ENCODE results near the gene DNMT1. TPM values are rescaled to one million over a fixed set of nuclear protein-coding genes. Genes with fewer than 3 reads are reported as not detected.
A peak's percentile ranks its signal among the peaks of the same experiment; 100 is the strongest.

DNMT1 gene
- total and polyA plus RNA-seq, 3 donors from 2014 or later = 96.5 to 145 (median 103) TPM

DNA sequence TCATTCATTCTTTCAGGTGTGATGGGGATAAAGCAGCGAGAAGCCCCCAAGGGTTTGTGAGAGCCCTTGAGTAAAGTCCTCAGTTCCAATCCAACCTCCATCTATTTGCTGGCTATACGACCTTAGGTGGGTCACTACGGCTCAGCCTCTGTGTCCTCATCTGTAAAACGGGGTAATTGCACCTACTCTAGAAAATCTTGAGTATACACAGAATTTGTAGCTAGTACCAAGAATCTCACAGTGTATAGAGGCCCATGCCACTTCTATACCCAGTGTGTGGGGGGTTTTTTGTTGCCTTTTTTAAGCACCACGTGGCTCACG is 406 bp upstream of the DNMT1 start:
- TF ChIP-seq, protein P1, sequence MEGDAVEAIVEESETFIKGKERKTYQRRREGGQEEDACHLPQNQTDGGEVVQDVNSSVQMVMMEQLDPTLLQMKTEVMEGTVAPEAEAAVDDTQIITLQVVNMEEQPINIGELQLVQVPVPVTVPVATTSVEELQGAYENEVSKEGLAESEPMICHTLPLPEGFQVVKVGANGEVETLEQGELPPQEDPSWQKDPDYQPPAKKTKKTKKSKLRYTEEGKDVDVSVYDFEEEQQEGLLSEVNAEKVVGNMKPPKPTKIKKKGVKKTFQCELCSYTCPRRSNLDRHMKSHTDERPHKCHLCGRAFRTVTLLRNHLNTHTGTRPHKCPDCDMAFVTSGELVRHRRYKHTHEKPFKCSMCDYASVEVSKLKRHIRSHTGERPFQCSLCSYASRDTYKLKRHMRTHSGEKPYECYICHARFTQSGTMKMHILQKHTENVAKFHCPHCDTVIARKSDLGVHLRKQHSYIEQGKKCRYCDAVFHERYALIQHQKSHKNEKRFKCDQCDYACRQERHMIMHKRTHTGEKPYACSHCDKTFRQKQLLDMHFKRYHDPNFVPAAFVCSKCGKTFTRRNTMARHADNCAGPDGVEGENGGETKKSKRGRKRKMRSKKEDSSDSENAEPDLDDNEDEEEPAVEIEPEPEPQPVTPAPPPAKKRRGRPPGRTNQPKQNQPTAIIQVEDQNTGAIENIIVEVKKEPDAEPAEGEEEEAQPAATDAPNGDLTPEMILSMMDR (IDR thresholded peaks at IDR 0.05) = no peak
- no peak for TF ChIP-seq POLR2A (IDR thresholded peaks at IDR 0.05)
- Histone ChIP-seq H3K27me3 (no peaks in the 10 kb centered on the region), H3K9me3 (no peaks in the 10 kb centered on the region), H3K27ac (peak overlapping the region in 1 of 2 donors; percentile 89), H3K4me3 (peak overlapping the region; percentile 89 to 91), H3K36me3 (ENCODE audit: low read depth, missing control alignments) (no peaks in the 10 kb centered on the region), H3K4me1 (peaks cover 6% of the 10 kb centered on the region)
- WGBS, 2 donors = 9 to 27% methylated on average over 6 of the region's 6 CpGs
- DNase-seq = no peak
- intact Hi-C loops (cut with DNase I; ENCODE audit: low total_unique reads) = no loop called here

DNA sequence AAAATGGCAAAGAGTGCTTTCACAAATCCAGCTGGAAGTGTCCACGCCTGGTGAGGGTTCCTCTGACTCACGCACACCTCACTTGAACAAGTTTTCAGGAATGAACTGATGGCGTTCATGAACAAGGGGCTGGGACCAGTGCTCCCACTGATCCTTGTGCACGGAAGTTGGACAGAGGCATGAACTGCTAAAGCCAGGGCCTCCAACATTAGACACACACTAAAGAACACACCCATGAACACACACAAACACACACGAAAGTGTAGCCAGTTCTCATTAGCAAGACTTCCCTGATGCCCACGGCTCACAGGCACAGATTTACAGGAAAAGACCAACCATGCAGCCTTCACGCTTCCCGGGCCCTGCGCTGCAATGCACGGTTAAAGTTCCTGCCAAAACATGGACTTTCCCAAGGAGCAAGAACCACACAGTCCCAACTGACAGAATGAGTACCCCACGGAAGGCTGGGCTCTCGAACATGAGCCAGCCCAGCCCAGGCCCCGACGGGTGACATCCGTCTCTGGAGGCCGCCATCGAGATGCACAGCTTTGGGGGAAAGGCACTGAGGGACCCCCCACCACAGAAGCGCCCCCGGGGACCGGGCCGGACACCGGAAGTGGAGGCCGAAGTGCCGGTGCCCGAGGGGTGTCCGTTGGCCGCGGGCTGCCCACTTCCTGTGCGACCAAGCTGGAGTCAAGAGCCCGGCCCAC is 808 bp downstream of the DNMT1 start:
- Histone ChIP-seq H3K4me3 (peak overlapping the region; percentile 89 to 91), H3K4me1 (peaks cover 6% of the 10 kb centered on the region), H3K27me3 (no peaks in the 10 kb centered on the region), H3K9me3 (no peaks in the 10 kb centered on the region), H3K27ac (peak overlapping the region; percentile 86 to 89), H3K36me3 (ENCODE audit: low read depth, missing control alignments) (no peaks in the 10 kb centered on the region)
- intact Hi-C loops (cut with DNase I; ENCODE audit: low total_unique reads) = no loop called here
- DNase-seq = peak; percentile 17
- WGBS, 2 donors = 0% methylated on average over 7 to 22 of the region's 30 CpGs
- TF ChIP-seq POLR2A (IDR thresholded peaks at IDR 0.05) = no peak
- TF ChIP-seq, protein P1 (IDR thresholded peaks at IDR 0.05) = no peak

DNA sequence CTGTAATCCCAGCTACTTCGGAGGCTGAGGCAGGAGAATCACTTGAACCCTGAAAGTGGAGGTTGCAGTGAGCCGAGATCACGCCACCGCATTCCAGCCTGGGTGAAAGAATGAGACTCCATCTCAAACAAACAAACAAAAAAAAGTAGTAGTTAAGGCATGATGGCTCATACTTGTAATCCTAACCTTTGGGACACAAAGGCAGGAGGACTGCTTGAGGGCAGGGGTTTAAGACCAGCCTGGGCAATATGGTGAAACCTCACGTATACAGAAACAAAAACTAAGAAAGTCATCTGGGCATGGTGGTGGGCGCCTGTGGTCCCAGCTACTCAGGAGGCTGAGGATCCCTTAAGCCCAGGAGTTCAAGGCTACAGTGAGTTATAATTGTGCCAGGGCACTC is 1.8 kb downstream of the DNMT1 start:
- no peaks in the 10 kb centered on the region for H3K27me3 ChIP-seq
- 84 to 89% methylated on average over 6 of the region's 6 CpGs for WGBS, 2 donors
- H3K36me3 ChIP-seq (ENCODE audit: low read depth, missing control alignments) = no peaks in the 10 kb centered on the region
- peaks cover 6% of the 10 kb centered on the region for H3K4me1 ChIP-seq
- H3K27ac ChIP-seq = no peak overlapping the region
- no peaks in the 10 kb centered on the region for H3K9me3 ChIP-seq
- no peak for DNase-seq
- intact Hi-C loops (cut with DNase I; ENCODE audit: low total_unique reads) = no loop called here
- H3K4me3 ChIP-seq = no peak overlapping the region
- TF ChIP-seq, protein P1 (IDR thresholded peaks at IDR 0.05) = no peak
- no peak for TF ChIP-seq POLR2A (IDR thresholded peaks at IDR 0.05)

DNA sequence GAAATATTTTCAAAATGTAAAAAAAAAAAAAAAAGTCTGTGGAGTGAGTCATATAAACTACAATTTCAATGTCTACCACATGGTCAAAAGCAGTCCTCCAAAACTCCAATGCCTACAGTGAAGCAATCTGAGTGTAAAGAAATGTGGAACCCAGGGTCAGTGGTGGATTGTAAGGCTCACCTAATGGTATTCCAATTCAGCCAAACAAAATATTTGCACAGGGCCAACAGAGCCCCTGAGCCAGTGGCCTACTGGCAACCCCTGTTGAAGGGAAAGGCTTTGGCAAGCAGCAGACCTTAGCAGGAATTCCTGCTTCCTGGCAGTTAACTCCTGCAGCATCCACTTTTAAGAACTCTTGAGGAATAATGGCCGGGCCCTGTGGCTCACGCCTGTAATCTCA is 3.4 kb downstream of the DNMT1 start:
- H3K4me1 ChIP-seq = peaks cover 6% of the 10 kb centered on the region
- no peak for DNase-seq
- H3K27me3 ChIP-seq = no peaks in the 10 kb centered on the region
- H3K9me3 ChIP-seq = no peaks in the 10 kb centered on the region
- TF ChIP-seq, protein P1 (IDR thresholded peaks at IDR 0.05) = no peak
- TF ChIP-seq POLR2A (IDR thresholded peaks at IDR 0.05) = no peak
- no peak overlapping the region for H3K27ac ChIP-seq
- no peak overlapping the region for H3K4me3 ChIP-seq
- H3K36me3 ChIP-seq (ENCODE audit: low read depth, missing control alignments) = no peaks in the 10 kb centered on the region
- intact Hi-C loops (cut with DNase I; ENCODE audit: low total_unique reads) = no loop called here
- WGBS, 2 donors = 82 to 100% methylated on average over 2 of the region's 2 CpGs

DNA sequence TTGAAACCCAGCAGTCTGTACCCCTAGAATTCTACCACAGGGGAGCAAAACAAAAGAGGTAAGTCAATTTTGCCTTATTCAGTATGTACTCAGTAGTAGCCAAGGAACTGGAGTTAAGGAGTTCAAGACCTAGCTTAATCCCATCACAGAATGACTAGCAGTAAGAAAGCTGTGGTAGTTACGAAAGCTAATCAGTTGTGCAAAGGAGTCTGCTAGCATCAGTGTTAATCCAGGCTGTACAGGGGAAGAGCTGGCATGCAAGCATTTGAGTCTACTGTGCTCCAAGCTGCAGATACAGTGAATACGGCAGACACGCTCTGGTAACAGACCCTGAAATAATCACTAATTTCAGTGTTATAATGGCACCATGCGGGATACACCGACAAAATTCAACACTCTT is 4.7 kb downstream of the DNMT1 start:
- peaks cover 6% of the 10 kb centered on the region for H3K4me1 ChIP-seq
- H3K36me3 ChIP-seq (ENCODE audit: low read depth, missing control alignments) = no peaks in the 10 kb centered on the region
- H3K9me3 ChIP-seq = no peaks in the 10 kb centered on the region
- H3K27me3 ChIP-seq = no peaks in the 10 kb centered on the region
- no peak for DNase-seq
- 96 to 98% methylated on average over 5 of the region's 5 CpGs for WGBS, 2 donors
- H3K4me3 ChIP-seq = no peak overlapping the region
- no peak overlapping the region for H3K27ac ChIP-seq
- intact Hi-C loops (cut with DNase I; ENCODE audit: low total_unique reads) = no loop called here
- TF ChIP-seq, protein P1 (IDR thresholded peaks at IDR 0.05) = no peak
- TF ChIP-seq POLR2A (IDR thresholded peaks at IDR 0.05) = no peak

Data from testis (tissue), 3 donors.